ENCODE measurements around the gene EMP3. TPM values are rescaled to one million over a fixed set of nuclear protein-coding genes. Genes with fewer than 3 reads are reported as not detected.
A peak's percentile ranks its signal among the peaks of the same experiment; 100 is the strongest.

The EMP3 gene
- total and polyA plus RNA-seq, 9 of the 15 experiments (the other 6 are each of a cell fraction or from before 2014, with no cell fraction given): 123 to 386 (median 296) TPM

DNA sequence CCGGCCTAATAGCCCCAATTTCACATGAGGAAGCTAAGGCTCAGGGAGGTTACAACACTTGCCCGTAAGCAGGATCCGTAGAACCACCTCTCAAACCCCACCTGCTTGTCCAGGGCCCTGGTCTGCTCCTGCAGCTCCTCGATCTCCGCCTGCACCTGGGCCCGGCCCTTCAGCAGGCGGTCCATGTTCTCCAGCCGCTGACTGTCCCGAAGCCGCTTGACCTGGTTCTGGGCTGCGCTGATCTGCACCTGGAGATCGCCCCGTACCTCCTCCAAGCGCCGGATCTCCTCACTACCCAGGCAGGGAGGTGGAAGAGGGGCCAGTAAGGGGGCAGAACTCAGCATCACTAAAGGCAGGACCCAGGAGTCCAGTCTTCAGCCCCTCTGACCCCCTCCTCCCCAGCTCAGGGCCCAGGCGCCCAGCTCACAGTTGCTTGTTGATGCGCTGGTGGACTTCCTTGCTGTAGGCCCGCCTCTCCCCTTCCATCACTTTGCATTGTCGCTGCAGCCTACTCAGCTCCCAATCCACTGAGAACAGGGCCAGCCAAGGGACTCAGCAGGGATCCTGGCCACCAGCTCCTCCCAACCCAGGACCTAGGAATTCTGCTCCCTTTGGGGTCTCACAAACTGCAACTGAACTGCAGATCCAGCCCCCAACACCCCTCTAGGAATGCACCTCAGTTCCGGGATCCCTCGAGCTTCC lies 6.9 kb upstream of the EMP3 start:
- Histone ChIP-seq H3K27ac (ENCODE audit: extremely low read depth, low read depth, low read length) (no peak overlapping the region), H3K27me3 (ENCODE audit: control insufficient read depth in 2 of 2, insufficient read depth in 2 of 2, low read length in 2 of 2) (no peaks in the 10 kb centered on the region), H3K9me1 (ENCODE audit: control insufficient read depth, insufficient read depth, low read length) (no peaks in the 10 kb centered on the region), H3K4me3 (no peak overlapping the region), H3K9me3 (replicated peaks; ENCODE audit: control insufficient read depth, insufficient read depth, low read depth, low read length) (no peaks in the 10 kb centered on the region), H4K20me1 (replicated peaks; ENCODE audit: control insufficient read depth, insufficient read depth, low read length) (no peaks in the 10 kb centered on the region), H3K36me3 (ENCODE audit: control insufficient read depth, insufficient read depth, low read length) (no peaks in the 10 kb centered on the region), H2AFZ (ENCODE audit: low read depth, low read length) (no peak overlapping the region), H3K4me1 (replicated peaks in 1 of 2; ENCODE audit: control insufficient read depth in 2 of 2, insufficient read depth in 2 of 2, low read length in 2 of 2) (peaks cover 22 to 38% of the 10 kb centered on the region in 2 experiments), H3K79me2 (ENCODE audit: control insufficient read depth, insufficient read depth, low read length) (peaks cover 10% of the 10 kb centered on the region), H3K9ac (ENCODE audit: insufficient read depth in 1 of 2, low read depth in 2 of 2, low read length in 2 of 2) (peak overlapping the region in 1 of 2 experiments; percentile 14; a peak in 1 of 4 replicates), H3K4me2 (ENCODE audit: insufficient read depth, low read length) (no peak overlapping the region)
- BruUV-seq (replicated peaks): no TSS peak
- ChIA-PET CTCF (ENCODE audit: low intra/inter-chr PET ratio) (interaction anchor here (1.6 to 3.8 kb wide), 2 partner anchors 14 to 15 kb away, joined by 5 to 57 read pairs; no protein-coding TSS in a partner anchor), POLR2A (interaction anchor here (1.0 to 2.3 kb wide), 2 partner anchors 9 to 15 kb away, joined by 5 to 10 read pairs; no protein-coding TSS in a partner anchor)
- DNase-seq (ENCODE audit: extremely low read depth in 1 of 4, low spot score in 3 of 4) (no peak), ATAC-seq (no peak), FAIRE-seq (no peak)
- intact Hi-C loops (cut with micrococcal nuclease): no loop called here
- in situ Hi-C loops (cut with MboI): loop anchor here (5.0 kb wide), 1 partner anchor 269 kb away; no protein-coding TSS in a partner anchor
- WGBS (ENCODE audit: insufficient coverage, low coverage, missing lambda C conversion rate): 83% methylated on average over 20 of the region's 21 CpGs
- TF ChIP-seq, protein P1, sequence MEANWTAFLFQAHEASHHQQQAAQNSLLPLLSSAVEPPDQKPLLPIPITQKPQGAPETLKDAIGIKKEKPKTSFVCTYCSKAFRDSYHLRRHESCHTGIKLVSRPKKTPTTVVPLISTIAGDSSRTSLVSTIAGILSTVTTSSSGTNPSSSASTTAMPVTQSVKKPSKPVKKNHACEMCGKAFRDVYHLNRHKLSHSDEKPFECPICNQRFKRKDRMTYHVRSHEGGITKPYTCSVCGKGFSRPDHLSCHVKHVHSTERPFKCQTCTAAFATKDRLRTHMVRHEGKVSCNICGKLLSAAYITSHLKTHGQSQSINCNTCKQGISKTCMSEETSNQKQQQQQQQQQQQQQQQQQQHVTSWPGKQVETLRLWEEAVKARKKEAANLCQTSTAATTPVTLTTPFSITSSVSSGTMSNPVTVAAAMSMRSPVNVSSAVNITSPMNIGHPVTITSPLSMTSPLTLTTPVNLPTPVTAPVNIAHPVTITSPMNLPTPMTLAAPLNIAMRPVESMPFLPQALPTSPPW (CRISPR knock-in tag; IDR thresholded peaks at IDR 0.05): no peak
- TF ChIP-seq CEBPG (CRISPR knock-in tag; IDR thresholded peaks at IDR 0.05) (no peak), CEBPG (tag; conservative IDR thresholded peaks at IDR 0.05 in 1 of 2, IDR thresholded peaks at IDR 0.05 in 1 of 2) (no peak), MCM2 (IDR thresholded peaks at IDR 0.05; ENCODE audit: low read depth) (no peak), ZNF253 (CRISPR knock-in tag; conservative IDR thresholded peaks at IDR 0.05) (no peak), ZNF174 (CRISPR knock-in tag; IDR thresholded peaks at IDR 0.05) (no peak), ZNF133 (CRISPR knock-in tag; IDR thresholded peaks at IDR 0.05) (no peak)
- TF ChIP-seq, protein P2, sequence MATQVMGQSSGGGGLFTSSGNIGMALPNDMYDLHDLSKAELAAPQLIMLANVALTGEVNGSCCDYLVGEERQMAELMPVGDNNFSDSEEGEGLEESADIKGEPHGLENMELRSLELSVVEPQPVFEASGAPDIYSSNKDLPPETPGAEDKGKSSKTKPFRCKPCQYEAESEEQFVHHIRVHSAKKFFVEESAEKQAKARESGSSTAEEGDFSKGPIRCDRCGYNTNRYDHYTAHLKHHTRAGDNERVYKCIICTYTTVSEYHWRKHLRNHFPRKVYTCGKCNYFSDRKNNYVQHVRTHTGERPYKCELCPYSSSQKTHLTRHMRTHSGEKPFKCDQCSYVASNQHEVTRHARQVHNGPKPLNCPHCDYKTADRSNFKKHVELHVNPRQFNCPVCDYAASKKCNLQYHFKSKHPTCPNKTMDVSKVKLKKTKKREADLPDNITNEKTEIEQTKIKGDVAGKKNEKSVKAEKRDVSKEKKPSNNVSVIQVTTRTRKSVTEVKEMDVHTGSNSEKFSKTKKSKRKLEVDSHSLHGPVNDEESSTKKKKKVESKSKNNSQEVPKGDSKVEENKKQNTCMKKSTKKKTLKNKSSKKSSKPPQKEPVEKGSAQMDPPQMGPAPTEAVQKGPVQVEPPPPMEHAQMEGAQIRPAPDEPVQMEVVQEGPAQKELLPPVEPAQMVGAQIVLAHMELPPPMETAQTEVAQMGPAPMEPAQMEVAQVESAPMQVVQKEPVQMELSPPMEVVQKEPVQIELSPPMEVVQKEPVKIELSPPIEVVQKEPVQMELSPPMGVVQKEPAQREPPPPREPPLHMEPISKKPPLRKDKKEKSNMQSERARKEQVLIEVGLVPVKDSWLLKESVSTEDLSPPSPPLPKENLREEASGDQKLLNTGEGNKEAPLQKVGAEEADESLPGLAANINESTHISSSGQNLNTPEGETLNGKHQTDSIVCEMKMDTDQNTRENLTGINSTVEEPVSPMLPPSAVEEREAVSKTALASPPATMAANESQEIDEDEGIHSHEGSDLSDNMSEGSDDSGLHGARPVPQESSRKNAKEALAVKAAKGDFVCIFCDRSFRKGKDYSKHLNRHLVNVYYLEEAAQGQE (IDR thresholded peaks at IDR 0.05; ENCODE audit: borderline replicate concordance): no peak
- TF ChIP-seq, protein P2 (CRISPR knock-in tag; IDR thresholded peaks at IDR 0.05; ENCODE audit: low read depth): no peak
- TF ChIP-seq, protein P3, sequence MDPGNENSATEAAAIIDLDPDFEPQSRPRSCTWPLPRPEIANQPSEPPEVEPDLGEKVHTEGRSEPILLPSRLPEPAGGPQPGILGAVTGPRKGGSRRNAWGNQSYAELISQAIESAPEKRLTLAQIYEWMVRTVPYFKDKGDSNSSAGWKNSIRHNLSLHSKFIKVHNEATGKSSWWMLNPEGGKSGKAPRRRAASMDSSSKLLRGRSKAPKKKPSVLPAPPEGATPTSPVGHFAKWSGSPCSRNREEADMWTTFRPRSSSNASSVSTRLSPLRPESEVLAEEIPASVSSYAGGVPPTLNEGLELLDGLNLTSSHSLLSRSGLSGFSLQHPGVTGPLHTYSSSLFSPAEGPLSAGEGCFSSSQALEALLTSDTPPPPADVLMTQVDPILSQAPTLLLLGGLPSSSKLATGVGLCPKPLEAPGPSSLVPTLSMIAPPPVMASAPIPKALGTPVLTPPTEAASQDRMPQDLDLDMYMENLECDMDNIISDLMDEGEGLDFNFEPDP (CRISPR knock-in tag; IDR thresholded peaks at IDR 0.05): no peak

All from K562 (cell line).